ENCODE results near the gene ATG9B.
A peak's percentile ranks its signal among the peaks of the same experiment; 100 is the strongest.
"Not testable (repeated sequence)": the region's sequence is repeated elsewhere in the genome, so short reads cannot be mapped to it uniquely, and the experiment has no call there.

Gene ATG9B

GRCh38 chr7:151057989-151058780 lies 33.9 kb upstream of the ATG9B start:
- DNase-seq, result peak; percentile 98 to 99

GRCh38 chr7:151057506-151057988 lies 33.3 kb upstream of the ATG9B start, which contains the start of gene CDK5:
TSS of gene CDK5 (minus strand) at chr7:151057897. CDS start at chr7:151057848, 49 bp downstream.
- DNase-seq, result no peak

- no peak for DNase-seq
These were observed 32.6 kb upstream of the ATG9B start for GRCh38 chr7:151056666-151057505.

DNA sequence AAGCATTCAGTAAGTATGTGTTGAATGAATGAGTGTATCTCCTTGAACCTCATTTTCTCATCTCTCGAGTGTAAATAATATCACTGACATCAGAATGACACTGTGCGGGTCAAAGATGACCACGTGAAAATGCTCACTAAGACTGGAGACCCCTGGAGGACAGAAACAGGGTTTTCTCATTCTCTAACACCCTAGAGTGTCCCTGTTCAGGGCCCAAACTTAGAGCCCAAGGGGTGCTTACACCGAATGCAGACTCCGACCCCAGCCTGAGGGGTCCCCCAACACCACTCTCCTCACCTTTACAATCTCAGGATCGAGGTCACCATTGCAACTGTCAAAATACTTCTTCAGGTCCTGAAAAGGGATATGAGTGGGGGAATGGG lies 32.0 kb upstream of the ATG9B start:
- no peak for DNase-seq

- no peak for DNase-seq
These were observed 29.5 kb upstream of the ATG9B start for GRCh38 chr7:151053751-151054150.

- peak; percentile 47 to 58 for DNase-seq
These were observed 28.8 kb upstream of the ATG9B start for GRCh38 chr7:151053096-151053495.

DNA sequence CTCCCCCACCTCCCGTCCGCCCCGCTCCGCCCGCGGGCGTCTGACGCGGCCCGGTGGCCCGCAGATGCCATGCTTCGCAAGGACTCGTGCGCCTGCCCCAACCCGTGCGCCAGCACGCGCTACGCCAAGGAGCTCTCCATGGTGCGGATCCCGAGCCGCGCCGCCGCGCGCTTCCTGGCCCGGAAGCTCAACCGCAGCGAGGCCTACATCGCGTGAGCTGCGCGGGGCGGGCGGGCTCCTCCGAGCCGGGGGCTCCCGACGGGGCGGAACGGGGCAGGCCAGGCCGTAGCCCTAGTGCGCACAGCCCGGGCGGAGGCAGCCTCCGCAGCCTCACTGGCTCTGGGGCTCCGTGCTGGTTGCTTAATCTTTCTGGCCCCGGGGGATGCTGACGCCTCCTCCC lies 26.8 kb upstream of the ATG9B start:
- DNase-seq, result peak; percentile 16 to 32

GRCh38 chr7:151048911-151049463 lies 24.7 kb upstream of the ATG9B start:
- no peak for DNase-seq

GRCh38 chr7:151047976-151048815 lies 23.9 kb upstream of the ATG9B start, which contains the start of gene ASIC3:
TSS of gene ASIC3 (plus strand) at chr7:151048531. CDS start at chr7:151048886, 355 bp downstream.
- DNase-seq, result no peak

DNA sequence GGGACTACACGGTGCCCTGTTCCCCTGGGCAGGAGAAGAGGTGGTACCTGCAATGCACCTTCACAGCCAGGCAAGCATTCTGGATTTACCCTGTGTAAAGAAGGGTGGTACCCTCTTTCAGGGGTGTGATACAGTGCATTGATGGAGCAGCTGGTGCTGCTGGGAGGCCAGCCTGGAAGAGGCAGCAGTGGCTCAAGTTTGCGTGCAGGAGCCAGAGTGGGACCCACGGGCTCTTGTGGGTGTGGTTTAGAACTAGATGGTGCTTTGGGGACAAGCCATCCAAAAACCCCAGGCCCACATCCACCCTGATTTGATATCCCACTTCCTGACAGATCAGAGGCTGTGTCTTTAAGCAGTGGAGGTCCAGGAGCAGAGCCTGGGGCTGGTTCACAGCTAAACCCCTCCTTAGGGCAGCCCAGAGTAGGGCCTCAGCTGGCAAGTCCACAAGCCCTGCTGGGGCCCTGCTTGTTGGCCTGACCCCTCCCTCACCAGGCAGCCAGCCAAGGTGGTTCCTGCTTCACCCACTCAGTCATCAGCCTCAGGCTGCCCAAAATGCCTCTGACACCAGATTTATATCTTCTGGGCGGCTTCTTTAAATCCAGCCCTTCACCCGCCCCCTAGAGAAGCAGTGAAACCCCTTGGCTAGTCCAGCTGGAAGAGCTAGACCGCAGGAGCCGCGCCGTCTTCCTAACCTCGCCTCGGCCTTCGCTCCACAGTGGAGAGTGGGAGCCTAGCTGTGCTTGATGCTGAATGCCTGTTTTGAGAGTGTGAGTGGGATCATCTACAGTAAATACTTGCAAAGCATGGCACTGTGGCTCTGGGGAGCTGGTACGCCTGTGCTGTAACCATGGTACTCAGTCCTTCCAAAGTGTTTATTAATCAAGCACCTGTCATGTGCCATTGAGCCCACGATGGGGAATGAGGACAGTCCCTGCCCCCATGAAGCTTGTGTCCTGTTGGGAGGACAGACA lies 22.6 kb upstream of the ATG9B start:
- no peak for DNase-seq

- no peak for DNase-seq
These were observed 21.7 kb upstream of the ATG9B start for GRCh38 chr7:151045967-151046366.

GRCh38 chr7:151045262-151045661 lies 21.0 kb upstream of the ATG9B start:
- no peak for DNase-seq

DNA sequence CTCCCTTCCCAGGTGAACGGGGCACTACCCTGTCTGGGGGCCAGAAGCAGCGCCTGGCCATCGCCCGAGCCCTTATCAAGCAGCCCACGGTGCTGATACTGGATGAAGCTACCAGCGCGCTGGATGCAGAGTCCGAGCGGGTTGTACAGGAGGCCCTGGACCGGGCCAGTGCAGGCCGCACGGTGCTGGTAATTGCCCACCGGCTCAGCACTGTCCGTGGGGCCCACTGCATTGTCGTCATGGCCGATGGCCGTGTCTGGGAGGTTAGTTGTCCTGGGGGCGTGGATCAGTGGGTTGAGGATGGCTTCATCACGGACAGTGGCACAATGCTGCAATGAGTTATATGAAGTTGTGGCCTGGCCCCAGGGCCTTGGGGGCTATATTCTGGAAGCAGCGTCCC lies 19.7 kb upstream of the ATG9B start:
- no peak for DNase-seq

DNA sequence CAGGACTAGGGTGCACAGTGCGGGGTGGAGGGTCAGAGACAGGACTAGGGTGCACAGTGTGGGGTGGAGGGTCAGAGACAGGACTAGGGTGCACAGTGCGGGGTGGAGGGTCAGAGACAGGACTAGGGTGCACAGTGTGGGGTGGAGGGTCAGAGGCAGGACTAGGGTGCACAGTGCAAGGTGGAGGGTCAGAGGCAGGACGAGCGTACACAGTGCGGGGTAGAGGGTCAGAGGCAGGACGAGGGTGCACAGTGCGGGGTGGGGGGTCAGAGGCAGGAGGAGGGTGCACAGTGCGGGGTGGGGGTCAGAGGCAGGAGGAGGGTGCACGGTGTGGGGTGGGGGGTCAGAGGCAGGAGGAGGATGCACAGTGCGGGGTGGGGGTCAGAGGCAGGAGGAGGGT lies 19.2 kb upstream of the ATG9B start:
- DNase-seq, result not testable (repeated sequence)

GRCh38 chr7:151040616-151041375 lies 16.5 kb upstream of the ATG9B start:
- no peak for DNase-seq

DNA sequence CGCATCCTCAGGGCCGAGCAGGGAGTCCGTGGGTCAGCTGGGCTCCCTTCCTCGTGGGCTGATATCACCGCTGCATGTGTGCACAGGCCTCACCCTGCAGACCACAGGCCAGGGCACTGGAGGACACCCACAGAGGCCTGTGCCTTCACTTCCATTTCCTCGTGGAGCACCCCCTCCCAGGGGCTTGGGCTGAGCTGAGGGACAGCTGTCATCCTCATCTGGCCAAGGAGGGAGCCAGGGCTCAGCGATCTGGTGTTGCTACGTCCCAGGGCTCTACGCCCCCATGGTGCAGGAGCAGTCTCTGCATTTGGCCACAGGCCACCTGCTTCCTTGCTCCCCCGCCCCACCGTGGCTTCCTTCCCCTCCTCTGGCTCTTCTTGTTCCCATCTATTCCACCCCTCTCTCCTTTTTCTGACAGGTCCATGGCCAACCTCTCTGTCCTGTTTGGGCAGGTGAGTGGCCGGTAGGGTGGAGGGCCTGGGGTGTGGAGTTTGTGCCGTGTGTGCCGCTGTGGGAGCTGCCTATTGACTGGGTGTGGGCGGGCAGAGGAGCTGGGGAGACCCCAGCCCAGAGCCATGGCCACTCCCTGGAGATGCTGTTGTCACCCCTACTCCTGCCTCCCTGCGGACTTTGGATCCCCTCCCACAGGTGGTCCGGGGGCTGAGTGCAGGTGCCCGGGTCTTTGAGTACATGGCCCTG lies 15.7 kb upstream of the ATG9B start:
- peak in 1 of 2 donors; percentile 39 for DNase-seq

DNA sequence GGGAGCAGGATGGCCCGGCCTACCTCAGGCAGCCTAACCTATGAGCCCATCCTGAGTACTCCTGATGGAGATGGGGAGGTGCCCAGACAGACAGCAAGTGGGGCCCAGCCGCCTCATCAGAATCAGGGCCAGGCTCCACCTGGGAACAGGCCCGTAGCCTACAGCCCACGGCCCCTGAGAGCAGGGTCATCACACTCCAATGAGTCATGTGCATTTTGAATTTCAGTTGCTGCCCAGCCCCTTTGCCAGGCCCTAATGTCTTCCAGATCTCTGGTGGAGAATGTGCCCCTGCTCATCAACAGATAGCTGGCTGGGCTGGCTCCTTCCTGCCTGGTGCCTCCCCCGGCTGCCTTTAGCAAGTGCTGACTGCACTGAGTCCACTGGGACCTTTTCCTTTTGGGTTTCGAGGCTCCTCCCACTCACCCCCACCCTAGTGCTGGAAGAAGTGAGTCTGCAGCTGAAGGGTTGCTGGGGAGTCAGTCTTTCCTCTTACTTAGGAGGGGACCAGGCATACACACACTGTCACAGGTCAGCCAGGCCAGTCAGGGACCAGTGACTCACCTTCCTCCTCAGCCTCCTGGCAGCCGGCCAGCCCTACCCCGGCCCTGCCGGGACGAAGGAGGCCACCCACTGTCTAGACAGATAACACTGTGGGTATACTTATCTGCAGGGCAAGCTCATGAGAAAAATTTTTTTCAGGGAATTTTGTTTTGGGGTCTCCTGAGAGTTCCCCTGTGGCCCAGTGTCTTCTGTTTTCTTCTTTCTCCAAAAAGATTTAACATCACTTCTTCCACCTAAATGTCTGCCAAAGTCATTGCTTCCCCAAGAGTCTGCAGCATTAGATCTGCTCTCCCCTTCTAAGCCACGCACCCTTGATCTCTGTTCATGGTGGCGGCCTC lies 14.9 kb upstream of the ATG9B start:
- DNase-seq, result peak; percentile 74 to 92

DNA sequence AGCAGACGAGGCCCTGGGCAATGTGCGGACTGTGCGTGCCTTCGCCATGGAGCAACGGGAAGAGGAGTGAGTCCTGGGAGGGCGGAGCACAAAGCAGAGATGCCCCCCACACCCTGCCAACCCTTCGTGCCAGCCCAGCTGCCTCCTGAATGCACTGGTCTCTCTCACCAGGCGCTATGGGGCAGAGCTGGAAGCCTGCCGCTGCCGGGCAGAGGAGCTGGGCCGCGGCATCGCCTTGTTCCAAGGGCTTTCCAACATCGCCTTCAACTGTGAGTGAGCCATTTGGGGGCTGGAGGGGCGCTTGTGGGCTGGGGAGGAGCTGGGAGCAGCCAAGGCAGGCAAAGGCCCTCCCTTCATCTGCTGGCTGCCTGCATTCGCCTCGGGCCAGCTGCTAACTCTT lies 11.6 kb upstream of the ATG9B start:
- no peak for DNase-seq

All from inflammatory macrophage treated with lipopolysaccharide for 1 hour (primary cell).